Liver (tissue), 9 donors: ENCODE results near the gene FHIP2A. TPM values are rescaled to one million over a fixed set of nuclear protein-coding genes. Genes with fewer than 3 reads are reported as not detected.
"Not testable (repeated sequence)": the region's sequence is repeated elsewhere in the genome, so short reads cannot be mapped to it uniquely, and the experiment has no call there.

Experiments
- DNase-seq: peaks from one replicate; pipeline ENCODE4 v3.0.0-alpha.2; 2017; ENCODE audit warnings: low spot score
- H3K27ac ChIP-seq, 2 donors: one replicate each; pipeline ENCODE4 v1.7.0; 2013; ENCODE audit warnings: inconsistent platforms in 2 of 2, low read length in 2 of 2, control low read depth in 1 of 2, low read depth in 1 of 2, mild to moderate bottlenecking in 1 of 2
- H3K27me3 ChIP-seq, 4 donors: one replicate each; pipeline versions ENCODE4 v1.6.1 to v1.7.0; 2013; ENCODE audit warnings: low read length in 3 of 4, inconsistent platforms in 1 of 4, mild to moderate bottlenecking in 1 of 4, moderate library complexity in 1 of 4; ENCODE audit not compliant: control insufficient read depth in 4 of 4, insufficient read depth in 4 of 4
- H3K36me3 ChIP-seq, 4 donors: one replicate each; pipeline versions ENCODE4 v1.6.1 to v1.7.0; 2013; ENCODE audit warnings: low read length in 3 of 4, mild to moderate bottlenecking in 3 of 4, low read depth in 1 of 4, moderate library complexity in 1 of 4; ENCODE audit not compliant: control insufficient read depth in 4 of 4, insufficient read depth in 3 of 4
- H3K4me1 ChIP-seq, 4 donors: one replicate each; pipeline versions ENCODE4 v1.6.1 to v1.7.0; 2013; ENCODE audit warnings: low read length in 3 of 4, mild to moderate bottlenecking in 3 of 4, moderate library complexity in 1 of 4; ENCODE audit not compliant: control insufficient read depth in 4 of 4, insufficient read depth in 4 of 4
- H3K4me3 ChIP-seq, 3 donors: one replicate each; pipeline versions ENCODE4 v1.6.1 to v1.7.0; 2013; ENCODE audit warnings: low read length in 3 of 3, control low read depth in 1 of 3, low read depth in 1 of 3, mild to moderate bottlenecking in 1 of 3
- H3K9ac ChIP-seq, 2 donors: one replicate each; pipeline ENCODE4 v1.7.0; 2013; ENCODE audit warnings: low read length in 2 of 2, mild to moderate bottlenecking in 2 of 2, moderate library complexity in 2 of 2, control low read depth in 1 of 2, low read depth in 1 of 2
- H3K9me3 ChIP-seq, 4 donors: one replicate each; pipeline versions ENCODE4 v1.6.1 to v1.7.0; 2013; ENCODE audit warnings: low read length in 3 of 4; ENCODE audit not compliant: control insufficient read depth in 4 of 4
- EGR1 ChIP-seq, 2 donors: IDR thresholded peaks; 2 replicates each; pipeline ENCODE4 v1.6.1; 2016 to 2018; ENCODE audit warnings: antibody characterized with exemption in 2 of 2, low read depth in 2 of 2
- FOXA1 ChIP-seq: IDR thresholded peaks from 2 replicates; pipeline ENCODE4 v1.6.1; 2016; ENCODE audit warnings: antibody characterized with exemption
- FOXA2 ChIP-seq: IDR thresholded peaks from 2 replicates; pipeline ENCODE4 v1.6.1; 2016; ENCODE audit warnings: antibody characterized with exemption
- GABPA ChIP-seq, 2 donors: IDR thresholded peaks in 1 of 2; conservative IDR thresholded peaks in 1 of 2; 2 replicates each; pipeline ENCODE4 v1.6.1; 2016; ENCODE audit warnings: antibody characterized with exemption in 2 of 2, mild to moderate bottlenecking in 1 of 2, moderate library complexity in 1 of 2
- HNF4A ChIP-seq, 2 donors: conservative IDR thresholded peaks; 2 replicates each; pipeline ENCODE4 v1.6.1; 2016; ENCODE audit warnings: antibody characterized with exemption in 2 of 2, mild to moderate bottlenecking in 2 of 2
- HNF4G ChIP-seq: IDR thresholded peaks from 2 replicates; pipeline ENCODE4 v1.6.1; 2016; ENCODE audit warnings: antibody characterized with exemption
- JUND ChIP-seq, 2 donors: IDR thresholded peaks; 2 replicates each; pipeline ENCODE4 v1.6.1; 2016; ENCODE audit warnings: antibody characterized with exemption in 2 of 2
- RAD21 ChIP-seq, 2 donors: IDR thresholded peaks; 2 replicates each; pipeline ENCODE4 v1.6.1; 2016; ENCODE audit warnings: antibody characterized with exemption in 2 of 2, mild to moderate bottlenecking in 2 of 2
- RXRA ChIP-seq, 2 donors: IDR thresholded peaks; 2 replicates each; pipeline ENCODE4 v1.6.1; 2017 to 2018; ENCODE audit warnings: antibody characterized with exemption in 2 of 2, mild to moderate bottlenecking in 1 of 2
- TAF1 ChIP-seq: conservative IDR thresholded peaks from 2 replicates; pipeline ENCODE4 v1.6.1; 2016; ENCODE audit warnings: antibody characterized with exemption, mild to moderate bottlenecking
- YY1 ChIP-seq: IDR thresholded peaks from 2 replicates; pipeline ENCODE4 v1.6.1; 2016; ENCODE audit warnings: antibody characterized with exemption, mild to moderate bottlenecking
- WGBS: extraction: QIAGEN DNeasy Blood & Tissue Kit; methylation state at CpG from one replicate; pipeline ENCODE4 v1.1.7; 2013; 5-methylcytosine and 5-hydroxymethylcytosine counted together
- polyA plus RNA-seq, 2 donors: library from polyadenylated mRNA; stranded (reverse) in 1 of 2; unstranded in 1 of 2; fragments of 200-250 nt in 1 of 2; fragments of >200 nt in 1 of 2; fragmentation: Nextera tagmentation in 1 of 2; extraction: Ambion mirVana in 1 of 2; gene quantifications; one replicate each; pipeline versions ENCODE4 v1.2.1 to v1.2.3, GENCODE V29; 2013 to 2015
- total RNA-seq, 2 donors: library from RNA; depleted of rRNA; stranded (reverse); fragments of >200 nt; gene quantifications; one replicate each; pipeline ENCODE4 v1.2.3, GENCODE V29; 2014
- TF ChIP-seq, protein P1 (sequence below): IDR thresholded peaks from 2 replicates; pipeline ENCODE4 v1.6.1; 2016; ENCODE audit warnings: antibody characterized with exemption, mild to moderate bottlenecking
- TF ChIP-seq, protein P2 (sequence below): IDR thresholded peaks from 2 replicates; pipeline ENCODE4 v1.6.1; 2016; ENCODE audit warnings: antibody characterized with exemption
- TF ChIP-seq, protein P3 (sequence below): IDR thresholded peaks from 2 replicates; pipeline ENCODE4 v1.6.1; 2016; ENCODE audit warnings: antibody characterized with exemption
- TF ChIP-seq, protein P4 (sequence below): fragments of 150-350 bp; IDR thresholded peaks from 2 replicates; pipeline ENCODE4 v1.5.1; 2017; ENCODE audit warnings: improper control_type of control experiment, low read depth, low read length; ENCODE audit not compliant: missing input control
- TF ChIP-seq, protein P5 (sequence below): IDR thresholded peaks from 2 replicates; pipeline ENCODE4 v1.6.1; 2016; ENCODE audit warnings: antibody characterized with exemption
- donor health status: healthy.
- donor health status: healthy.
- donor health status: healthy.
- donor health status: healthy.
- donor health status: healthy.

The FHIP2A gene
- total and polyA plus RNA-seq, 4 donors = 8.0 to 21.1 (median 13.3) TPM

DNA sequence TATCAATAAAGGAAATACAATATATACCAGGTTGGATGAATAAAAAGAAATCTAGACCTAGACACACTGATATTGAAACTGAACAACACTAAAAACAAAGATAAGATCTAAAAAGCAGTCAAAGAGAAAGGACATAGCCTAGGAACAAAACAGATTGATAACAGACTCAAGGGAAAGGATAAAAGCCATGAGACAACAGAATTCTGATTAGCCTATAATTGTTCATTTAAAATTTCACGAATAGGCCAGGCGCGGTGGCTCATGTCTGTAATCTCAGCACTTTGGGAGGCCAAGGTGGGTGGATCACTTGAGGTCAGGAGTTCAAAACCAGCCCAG lies 48.4 kb upstream of the FHIP2A start:
- 60% methylated on average over 3 of the region's 3 CpGs for WGBS

DNA sequence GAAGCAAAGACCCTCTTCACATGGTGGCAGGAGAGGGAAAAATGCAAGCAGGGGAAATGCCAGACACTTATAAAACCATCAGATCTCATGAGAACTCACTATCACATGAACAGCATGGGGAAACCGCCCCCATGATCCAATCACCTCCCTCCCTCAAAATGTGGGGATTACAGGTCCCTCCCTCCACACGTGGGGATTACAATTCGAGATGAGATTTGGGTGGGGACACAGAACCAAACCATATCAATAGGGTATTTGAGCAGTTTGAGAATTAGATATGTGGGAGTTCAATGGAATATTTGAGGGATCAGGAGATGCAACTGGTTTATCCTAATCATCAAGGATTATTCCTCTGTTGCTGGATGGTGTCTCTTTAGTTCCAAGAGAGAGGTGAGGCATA lies 46.5 kb upstream of the FHIP2A start:
- H3K4me1 ChIP-seq, H3K36me3 ChIP-seq, H3K27me3 ChIP-seq, H3K4me3 ChIP-seq, H3K9me3 ChIP-seq, H3K27ac ChIP-seq, H3K9ac ChIP-seq, DNase-seq: not testable (repeated sequence)
- 95% methylated on average over 3 of the region's 3 CpGs for WGBS

More for the DNA sequence above, 48.4 kb upstream of the FHIP2A start:
- Histone ChIP-seq H3K4me3 (no peak overlapping the region), H3K9me3 (no peaks in the 10 kb centered on the region), H3K9ac (no peak overlapping the region), H3K36me3 (no peaks in the 10 kb centered on the region), H3K27me3 (no peaks in the 10 kb centered on the region), H3K27ac (no peak overlapping the region), H3K4me1 (peaks cover 0 to 2% (median 0%) of the 10 kb centered on the region in 4 donors)
- TF ChIP-seq FOXA2 = no peak
- no peak for TF ChIP-seq YY1
- TF ChIP-seq, protein P1, sequence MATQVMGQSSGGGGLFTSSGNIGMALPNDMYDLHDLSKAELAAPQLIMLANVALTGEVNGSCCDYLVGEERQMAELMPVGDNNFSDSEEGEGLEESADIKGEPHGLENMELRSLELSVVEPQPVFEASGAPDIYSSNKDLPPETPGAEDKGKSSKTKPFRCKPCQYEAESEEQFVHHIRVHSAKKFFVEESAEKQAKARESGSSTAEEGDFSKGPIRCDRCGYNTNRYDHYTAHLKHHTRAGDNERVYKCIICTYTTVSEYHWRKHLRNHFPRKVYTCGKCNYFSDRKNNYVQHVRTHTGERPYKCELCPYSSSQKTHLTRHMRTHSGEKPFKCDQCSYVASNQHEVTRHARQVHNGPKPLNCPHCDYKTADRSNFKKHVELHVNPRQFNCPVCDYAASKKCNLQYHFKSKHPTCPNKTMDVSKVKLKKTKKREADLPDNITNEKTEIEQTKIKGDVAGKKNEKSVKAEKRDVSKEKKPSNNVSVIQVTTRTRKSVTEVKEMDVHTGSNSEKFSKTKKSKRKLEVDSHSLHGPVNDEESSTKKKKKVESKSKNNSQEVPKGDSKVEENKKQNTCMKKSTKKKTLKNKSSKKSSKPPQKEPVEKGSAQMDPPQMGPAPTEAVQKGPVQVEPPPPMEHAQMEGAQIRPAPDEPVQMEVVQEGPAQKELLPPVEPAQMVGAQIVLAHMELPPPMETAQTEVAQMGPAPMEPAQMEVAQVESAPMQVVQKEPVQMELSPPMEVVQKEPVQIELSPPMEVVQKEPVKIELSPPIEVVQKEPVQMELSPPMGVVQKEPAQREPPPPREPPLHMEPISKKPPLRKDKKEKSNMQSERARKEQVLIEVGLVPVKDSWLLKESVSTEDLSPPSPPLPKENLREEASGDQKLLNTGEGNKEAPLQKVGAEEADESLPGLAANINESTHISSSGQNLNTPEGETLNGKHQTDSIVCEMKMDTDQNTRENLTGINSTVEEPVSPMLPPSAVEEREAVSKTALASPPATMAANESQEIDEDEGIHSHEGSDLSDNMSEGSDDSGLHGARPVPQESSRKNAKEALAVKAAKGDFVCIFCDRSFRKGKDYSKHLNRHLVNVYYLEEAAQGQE = no peak
- no peak for TF ChIP-seq EGR1 (IDR thresholded peaks at IDR 0.05; ENCODE audit: low read depth in 2 of 2)
- no peak for TF ChIP-seq RAD21 (IDR thresholded peaks at IDR 0.05)
- no peak for TF ChIP-seq GABPA (IDR thresholded peaks at IDR 0.05 in 1 of 2, conservative IDR thresholded peaks at IDR 0.05 in 1 of 2)
- no peak for TF ChIP-seq RXRA (IDR thresholded peaks at IDR 0.05)
- TF ChIP-seq, protein P2, sequence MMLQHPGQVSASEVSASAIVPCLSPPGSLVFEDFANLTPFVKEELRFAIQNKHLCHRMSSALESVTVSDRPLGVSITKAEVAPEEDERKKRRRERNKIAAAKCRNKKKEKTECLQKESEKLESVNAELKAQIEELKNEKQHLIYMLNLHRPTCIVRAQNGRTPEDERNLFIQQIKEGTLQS = no peak
- no peak for DNase-seq

DNA sequence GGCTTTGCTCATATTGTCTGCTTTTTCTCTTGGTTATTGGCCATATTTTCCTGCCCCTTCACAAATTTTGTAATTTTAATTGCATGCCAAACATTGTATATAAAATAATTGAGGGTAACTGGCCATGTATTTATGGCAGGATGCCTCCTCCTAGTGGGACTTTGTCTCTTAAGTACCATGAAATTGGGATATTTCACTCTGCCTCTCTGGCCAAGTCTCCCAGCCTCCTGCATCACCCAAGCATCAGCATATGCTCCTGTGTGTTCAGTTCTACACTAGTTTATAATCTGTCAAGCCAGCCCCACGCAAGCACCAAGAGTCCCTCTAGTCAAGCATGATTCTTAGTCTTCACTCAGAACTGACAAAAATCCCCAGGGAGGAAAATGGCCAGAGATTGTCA lies 44.2 kb upstream of the FHIP2A start:
- H3K4me3 ChIP-seq = no peak overlapping the region
- no peak overlapping the region for H3K9ac ChIP-seq
- no peaks in the 10 kb centered on the region for H3K4me1 ChIP-seq
- no peaks in the 10 kb centered on the region for H3K36me3 ChIP-seq
- WGBS = 96% methylated on average over 1 of the region's 1 CpG
- H3K27me3 ChIP-seq = no peaks in the 10 kb centered on the region
- no peak overlapping the region for H3K27ac ChIP-seq
- no peak for DNase-seq
- no peaks in the 10 kb centered on the region for H3K9me3 ChIP-seq
- TF ChIP-seq YY1 (no peak), JUND (IDR thresholded peaks at IDR 0.05) (no peak), HNF4A (conservative IDR thresholded peaks at IDR 0.05) (no peak), EGR1 (IDR thresholded peaks at IDR 0.05; ENCODE audit: low read depth in 2 of 2) (no peak), HNF4G (no peak), FOXA1 (no peak), TAF1 (no peak), GABPA (IDR thresholded peaks at IDR 0.05 in 1 of 2, conservative IDR thresholded peaks at IDR 0.05 in 1 of 2) (no peak), RAD21 (IDR thresholded peaks at IDR 0.05) (no peak), FOXA2 (no peak)
- TF ChIP-seq, protein P3, sequence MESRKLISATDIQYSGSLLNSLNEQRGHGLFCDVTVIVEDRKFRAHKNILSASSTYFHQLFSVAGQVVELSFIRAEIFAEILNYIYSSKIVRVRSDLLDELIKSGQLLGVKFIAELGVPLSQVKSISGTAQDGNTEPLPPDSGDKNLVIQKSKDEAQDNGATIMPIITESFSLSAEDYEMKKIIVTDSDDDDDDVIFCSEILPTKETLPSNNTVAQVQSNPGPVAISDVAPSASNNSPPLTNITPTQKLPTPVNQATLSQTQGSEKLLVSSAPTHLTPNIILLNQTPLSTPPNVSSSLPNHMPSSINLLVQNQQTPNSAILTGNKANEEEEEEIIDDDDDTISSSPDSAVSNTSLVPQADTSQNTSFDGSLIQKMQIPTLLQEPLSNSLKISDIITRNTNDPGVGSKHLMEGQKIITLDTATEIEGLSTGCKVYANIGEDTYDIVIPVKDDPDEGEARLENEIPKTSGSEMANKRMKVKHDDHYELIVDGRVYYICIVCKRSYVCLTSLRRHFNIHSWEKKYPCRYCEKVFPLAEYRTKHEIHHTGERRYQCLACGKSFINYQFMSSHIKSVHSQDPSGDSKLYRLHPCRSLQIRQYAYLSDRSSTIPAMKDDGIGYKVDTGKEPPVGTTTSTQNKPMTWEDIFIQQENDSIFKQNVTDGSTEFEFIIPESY = no peak
- TF ChIP-seq, protein P1 = no peak
- TF ChIP-seq, protein P4, sequence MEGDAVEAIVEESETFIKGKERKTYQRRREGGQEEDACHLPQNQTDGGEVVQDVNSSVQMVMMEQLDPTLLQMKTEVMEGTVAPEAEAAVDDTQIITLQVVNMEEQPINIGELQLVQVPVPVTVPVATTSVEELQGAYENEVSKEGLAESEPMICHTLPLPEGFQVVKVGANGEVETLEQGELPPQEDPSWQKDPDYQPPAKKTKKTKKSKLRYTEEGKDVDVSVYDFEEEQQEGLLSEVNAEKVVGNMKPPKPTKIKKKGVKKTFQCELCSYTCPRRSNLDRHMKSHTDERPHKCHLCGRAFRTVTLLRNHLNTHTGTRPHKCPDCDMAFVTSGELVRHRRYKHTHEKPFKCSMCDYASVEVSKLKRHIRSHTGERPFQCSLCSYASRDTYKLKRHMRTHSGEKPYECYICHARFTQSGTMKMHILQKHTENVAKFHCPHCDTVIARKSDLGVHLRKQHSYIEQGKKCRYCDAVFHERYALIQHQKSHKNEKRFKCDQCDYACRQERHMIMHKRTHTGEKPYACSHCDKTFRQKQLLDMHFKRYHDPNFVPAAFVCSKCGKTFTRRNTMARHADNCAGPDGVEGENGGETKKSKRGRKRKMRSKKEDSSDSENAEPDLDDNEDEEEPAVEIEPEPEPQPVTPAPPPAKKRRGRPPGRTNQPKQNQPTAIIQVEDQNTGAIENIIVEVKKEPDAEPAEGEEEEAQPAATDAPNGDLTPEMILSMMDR = no peak
- TF ChIP-seq, protein P5, sequence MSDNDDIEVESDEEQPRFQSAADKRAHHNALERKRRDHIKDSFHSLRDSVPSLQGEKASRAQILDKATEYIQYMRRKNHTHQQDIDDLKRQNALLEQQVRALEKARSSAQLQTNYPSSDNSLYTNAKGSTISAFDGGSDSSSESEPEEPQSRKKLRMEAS = no peak
